RCC 7860 (cell line): ENCODE data around the gene PUM1.

Experiments
- DNase-seq: peaks from one replicate; pipeline ENCODE4 v3.0.0-alpha.2; 2015; ENCODE audit warnings: low spot score
- FAIRE-seq: peaks from 2 replicates; lab custom pipeline; 2012; peaks lifted over from hg19 to GRCh38; lab: Jason Lieb, UNC

The PUM1 gene

DNA sequence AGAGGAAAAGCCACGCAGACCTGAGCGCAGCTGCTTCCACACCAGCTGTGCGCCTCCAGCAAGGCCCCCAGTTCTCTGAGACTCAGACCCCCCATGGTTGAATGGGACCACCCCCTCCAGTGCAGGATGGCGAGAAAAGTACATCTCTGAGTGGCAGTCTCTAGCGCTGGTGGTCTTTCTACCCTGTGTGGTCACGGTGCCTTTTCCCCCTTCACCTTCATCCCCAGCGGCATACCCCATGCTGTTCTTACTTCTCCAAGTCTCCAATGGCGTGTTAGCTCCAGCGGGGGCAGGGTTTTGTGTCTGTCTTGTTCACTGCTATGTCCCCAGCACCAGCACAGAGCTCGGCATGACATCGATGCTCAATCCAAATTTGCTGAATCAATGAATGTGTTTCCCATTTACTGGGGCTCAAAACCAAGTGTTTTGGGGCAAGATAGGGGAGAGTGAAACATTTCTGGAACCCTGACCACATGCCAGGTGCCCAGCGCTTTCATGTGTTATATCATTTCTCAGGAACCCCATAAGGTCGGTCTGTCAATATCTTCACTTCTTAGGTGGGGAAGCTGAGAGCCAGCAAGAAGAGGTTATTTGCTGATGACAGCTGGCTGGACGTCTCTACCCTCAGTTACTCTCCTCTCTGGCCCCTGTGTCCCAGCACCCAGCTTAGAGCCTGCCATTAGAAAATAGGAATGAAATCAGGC lies 156.0 kb downstream of the PUM1 start:
- DNase-seq (no peak), FAIRE-seq (no peak)

DNA sequence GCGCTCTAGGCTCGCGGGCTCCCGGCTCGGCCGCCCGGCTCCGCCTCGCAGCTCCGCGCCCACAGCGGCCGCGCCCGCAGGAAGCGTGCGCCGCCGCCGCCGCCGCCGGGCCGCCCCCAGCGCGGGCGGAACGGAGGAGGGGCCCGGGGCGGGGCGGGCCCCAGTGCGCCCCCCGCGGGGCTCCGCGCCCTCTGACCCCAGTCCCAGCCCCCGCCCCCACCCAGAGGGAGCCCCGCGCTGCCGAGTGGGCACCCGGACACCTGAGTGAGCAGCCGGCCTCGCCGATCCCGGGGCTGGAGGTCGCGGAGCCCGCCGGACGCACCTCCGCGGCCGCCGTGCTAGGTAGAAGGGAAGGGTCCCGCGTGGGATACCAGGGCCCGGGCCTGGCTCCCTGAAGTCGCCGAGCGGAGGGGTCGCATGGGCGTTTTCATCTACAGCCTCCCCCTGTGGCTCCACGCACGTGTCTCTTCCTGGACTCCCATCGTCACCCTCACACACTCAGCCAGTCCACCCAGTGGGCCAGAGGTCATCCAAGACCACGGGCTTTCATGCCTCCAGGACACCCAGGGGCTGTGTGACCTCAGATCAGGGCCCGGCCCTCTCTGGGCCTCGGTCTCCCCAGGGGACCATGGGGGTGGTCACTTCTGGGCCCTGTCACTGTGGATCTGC lies 156.7 kb downstream of the PUM1 start, which contains the start of gene SDC3:
Gene SDC3 (minus strand): TSS at position 63 of the 669 bp plus-strand sequence. CDS start 172 bp downstream, outside the sequence.
- FAIRE-seq, result no peak
- no peak for DNase-seq

DNA sequence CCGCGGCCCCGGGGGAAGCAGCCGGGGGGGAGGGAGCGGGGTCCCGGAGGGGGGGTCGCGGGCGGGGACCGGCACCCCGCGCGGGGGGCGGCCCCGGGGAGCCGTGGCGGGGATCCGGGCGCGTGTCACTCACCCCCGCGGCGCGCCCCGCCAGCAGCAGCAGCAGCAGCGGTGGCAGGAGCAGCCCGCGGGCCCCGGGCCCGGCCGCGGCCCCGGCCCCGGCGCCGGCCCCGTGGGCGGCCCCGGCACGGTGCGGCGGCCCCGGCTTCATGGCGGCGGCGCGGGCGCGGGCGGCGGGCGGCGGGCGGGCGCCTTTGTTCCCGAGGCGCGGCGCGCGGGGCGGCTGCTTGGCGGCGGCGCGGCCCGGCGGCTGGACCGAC lies 157.2 kb downstream of the PUM1 start:
- FAIRE-seq, result no peak
- DNase-seq, result no peak

DNA sequence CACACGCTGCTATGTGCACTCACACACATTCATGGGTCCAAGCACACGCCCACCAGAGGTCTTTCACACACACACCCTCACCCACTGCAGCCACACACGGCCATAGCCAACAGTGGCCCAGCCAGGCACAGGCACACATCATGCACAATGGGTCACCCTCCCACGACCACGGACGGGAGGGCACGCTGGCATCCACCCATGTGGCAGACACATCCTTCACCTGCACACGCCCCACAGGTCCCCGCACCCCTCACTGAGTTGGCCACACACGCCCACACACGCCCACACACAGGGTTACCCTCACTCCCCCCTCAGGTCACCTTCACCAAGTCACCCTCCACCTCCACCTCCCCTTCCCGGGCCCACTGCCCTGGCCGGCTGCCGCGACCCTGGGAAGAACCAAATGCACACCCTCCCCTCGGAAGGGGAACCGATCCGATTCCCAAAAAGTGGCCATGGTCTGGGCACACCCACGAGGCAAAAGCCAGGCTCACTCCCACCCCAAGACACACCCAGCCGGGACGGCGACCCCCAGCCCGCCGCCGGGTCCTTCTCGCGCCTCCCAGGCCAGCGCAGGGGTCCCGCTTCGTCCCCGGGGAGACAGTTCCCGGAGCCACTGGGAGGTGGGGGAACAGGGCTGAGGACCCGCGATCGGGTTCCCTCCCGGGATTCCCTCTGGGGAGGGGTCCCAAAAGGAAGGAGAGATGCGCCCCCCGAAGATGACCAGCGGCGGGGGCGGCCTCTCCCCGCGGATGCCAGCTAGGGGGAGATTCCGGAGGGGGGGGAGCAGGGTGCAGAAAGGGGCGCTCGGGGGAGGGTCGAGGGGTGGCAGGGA lies 157.8 kb downstream of the PUM1 start:
- DNase-seq (no peak), FAIRE-seq (no peak)

DNA sequence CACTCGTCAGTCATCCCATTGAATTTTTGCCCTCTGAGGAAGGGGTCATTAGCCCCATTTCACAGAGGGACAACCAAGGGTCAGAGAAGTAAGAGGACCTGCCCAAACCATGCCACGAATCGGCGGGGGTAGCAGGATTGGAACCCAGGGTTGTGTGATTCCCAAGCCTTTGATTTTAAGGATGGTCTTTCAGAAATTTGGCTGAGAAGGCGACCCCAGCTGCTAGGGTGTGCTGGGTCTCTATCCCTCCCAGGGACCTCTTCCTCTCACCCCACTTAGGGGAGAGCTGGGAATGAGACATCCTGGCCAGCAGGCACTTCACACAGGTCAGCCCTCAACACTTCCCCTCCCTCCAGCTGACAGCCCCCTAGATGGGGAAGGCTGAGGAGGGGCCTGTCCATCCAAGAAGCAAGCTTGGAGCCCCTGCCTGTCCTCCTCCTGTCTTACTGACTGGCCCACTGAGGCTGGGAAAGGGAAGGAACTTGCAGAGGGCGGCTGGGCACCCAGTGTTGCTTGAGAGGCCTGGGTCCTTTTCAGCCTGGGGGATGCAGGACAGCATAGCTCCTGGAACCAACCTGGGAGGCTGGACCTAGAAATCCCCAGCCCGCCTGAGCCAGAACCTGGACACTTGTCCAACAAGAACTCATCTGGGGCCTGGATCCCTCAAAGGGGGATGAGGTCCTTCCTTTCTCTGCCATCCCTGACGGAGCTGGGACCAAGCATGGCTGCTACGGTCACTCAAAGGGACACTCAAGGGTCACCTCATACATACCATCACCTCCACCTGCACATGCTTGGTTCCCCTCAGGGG lies 158.7 kb downstream of the PUM1 start:
- no peak for DNase-seq

DNA sequence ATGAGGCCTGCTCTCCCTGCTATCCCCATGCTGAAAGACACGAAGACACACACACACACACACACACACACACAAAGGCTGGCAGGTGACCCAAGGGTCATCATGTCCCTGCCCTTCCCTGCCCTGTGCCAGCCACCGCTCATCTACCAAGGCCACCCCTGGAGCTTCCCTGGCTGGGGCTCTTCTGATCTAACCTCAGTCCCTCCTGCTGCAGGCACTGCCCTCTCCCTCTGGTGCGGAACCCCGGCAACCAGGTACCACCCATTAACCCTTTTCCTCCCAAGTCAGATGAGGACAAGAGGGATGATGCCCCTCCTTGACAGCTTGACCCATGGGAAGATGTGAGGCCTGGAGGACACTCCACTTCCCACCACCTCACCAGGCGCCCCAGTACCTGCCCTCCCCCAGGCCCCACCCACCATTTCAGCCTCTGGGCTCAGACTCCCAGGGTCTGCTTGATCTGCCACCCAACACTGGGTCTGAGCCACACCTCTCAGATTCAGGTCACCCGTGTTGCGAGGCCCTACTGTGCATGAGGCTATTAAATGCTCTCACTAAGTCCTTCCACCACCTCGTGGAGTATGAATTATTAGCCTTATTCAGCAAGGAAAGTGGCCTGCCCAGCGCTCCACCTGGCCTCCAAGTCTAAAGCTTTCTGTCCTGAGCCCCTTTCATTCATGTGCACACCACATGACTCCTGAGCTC lies 159.4 kb downstream of the PUM1 start:
- FAIRE-seq, result no peak
- DNase-seq, result no peak

More for the DNA sequence above, 158.7 kb downstream of the PUM1 start:
- FAIRE-seq, result no peak

- no peak for FAIRE-seq
- no peak for DNase-seq
Observed at GRCh38 chr1:30905403-30905802, 160.1 kb downstream of the PUM1 start.

DNA sequence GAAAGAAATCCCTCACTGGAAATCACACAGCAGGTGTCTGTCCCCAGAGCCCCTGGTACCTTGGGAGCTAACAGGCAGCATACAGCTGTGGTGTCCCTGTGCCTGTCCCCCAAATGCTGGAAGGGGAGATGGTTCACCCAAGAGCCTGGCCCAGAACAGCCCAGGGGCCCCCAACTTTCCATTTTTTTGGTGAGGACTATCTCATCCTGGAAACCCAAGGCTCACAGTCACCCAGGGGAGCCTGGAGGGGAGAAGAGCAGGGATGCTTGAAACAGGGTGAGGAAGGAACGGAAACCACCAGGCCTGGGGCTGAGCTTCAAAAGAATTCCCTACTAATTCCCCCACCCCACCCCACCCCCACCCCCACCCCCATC lies 160.6 kb downstream of the PUM1 start:
- no peak for FAIRE-seq

DNA sequence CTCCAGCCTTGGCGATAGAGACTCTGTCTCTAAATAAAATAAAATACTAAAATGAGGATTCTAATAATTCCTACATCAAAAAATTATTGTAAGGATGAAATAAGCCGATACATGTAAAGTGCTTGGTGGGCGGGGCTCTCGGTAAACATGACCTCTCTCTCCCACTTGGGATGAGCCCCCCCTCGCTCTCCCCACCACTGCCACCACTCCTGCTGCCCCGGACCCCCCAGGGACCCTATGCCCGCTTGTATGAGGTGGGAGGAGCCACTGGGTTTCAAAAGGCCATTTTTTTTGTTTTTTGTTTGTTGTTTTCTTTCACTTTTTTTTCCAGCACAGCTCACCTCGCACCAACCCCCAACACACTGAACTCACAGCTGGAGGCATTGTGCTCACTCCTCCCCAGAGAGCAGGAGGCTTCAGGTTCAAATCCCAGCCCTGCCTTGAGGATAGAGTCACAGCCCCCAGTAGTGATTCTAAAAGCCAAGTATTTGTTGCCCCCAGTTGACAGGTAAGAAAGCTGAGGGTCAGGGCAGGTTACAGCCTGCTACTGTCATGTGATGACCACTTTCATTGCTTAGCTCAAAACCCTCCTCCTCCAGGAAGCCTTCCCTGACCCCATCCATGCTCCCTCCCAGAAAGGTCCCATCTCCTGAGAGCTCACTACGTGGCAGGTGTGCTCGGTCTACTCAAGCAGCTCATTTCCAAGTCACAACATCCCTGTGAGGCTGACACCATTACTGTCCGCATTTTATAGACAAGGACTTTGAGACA lies 161.1 kb downstream of the PUM1 start:
- DNase-seq (no peak), FAIRE-seq (no peak)

More for the DNA sequence above, 160.6 kb downstream of the PUM1 start:
- no peak for DNase-seq

DNA sequence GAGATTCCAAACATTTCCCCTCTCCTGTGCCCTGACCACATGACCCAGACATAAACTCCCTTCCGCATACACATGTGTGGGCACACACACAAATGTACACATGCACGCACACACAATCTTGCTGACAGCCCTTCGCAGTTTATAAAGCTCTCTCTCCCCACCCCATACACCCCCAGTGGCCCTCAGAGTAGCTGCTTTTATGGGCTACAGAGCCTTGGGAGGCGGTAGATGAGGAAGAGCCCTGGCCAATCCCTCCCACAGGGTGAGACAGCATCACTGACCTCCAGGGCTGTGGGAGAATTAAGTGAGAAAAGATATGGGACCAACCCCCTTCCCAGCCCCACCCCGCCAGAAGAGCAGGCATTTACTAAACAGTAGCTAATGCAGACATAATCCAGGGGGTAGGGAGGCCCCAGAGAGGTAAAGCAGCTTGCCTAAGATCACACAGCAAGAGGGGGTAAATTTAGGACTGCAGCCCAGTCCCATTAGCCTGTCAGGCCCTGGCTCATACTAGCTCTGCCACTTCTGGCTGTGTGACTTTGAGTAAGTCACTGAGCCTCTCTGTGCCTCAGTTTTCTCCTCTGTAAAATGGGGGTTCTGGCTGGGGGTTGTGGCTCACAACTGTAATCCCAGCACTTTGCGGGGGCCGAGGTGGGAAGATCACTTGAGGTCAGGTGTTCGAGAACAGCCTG lies 162.0 kb downstream of the PUM1 start:
- no peak for DNase-seq
- no peak for FAIRE-seq

DNA sequence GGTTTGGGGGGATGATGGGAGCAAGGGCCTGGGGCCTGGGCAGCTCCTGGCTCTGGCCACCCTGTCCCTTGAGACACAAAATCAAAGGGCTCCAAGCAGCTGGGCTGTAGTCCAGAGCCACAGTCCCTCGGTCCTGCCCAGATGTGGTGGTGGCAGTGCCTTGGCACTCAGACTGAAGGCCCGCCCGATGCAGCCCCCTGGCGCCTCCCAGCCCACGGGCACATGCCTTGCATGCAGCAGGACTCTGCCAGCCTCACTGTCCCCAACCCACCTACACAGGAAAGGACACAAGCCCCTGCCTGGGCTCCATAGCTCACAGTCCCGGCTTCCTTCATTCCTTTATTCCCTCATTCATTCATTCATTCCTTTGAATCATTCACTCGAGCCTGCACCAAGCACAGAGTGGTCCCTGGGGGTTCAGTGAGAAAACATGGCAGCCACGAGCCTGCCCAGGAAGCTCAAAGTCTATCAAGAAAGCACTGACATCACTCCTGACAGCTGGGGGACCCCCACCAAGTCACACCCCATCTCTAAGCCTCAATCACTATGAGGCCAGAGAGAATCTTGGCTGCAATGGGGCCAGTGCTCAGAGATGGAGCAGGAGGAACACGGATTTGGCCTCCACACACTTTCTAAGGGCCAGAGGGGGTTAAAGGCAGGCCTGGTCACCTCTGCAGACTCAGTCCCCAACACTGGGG lies 162.8 kb downstream of the PUM1 start:
- DNase-seq (no peak), FAIRE-seq (no peak)

GRCh38 chr1:30901798-30902581 lies 163.5 kb downstream of the PUM1 start:
- no peak for FAIRE-seq

DNA sequence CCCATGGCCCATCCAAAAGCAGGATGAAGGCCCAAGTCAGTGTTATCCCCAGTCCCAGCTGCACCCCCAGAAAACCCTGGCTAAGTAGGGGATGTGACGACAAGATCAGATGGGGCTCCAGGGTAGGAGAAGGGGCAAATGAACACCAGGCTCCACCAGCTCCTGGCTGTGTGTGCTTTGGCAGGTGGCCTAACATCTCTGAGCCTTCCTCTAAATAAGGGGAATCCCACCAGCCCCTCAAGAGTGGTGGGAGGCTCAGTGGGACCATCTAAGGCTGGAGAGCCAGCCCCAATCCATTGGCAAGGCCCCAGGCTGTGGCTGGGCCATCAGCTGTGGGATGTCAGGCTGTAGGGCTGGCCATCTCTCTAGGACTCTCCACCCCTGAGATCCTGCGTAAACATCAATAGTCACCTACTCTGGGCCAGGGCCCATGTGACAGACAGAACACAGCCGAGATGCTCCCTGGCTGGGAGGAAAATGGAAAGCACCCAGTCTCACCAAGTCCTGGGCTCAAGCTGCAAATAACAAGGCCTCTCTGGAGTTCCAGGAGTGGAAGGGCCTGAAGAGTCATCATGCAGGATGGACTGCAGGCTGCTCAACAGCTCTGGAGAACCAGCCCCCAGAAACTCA lies 164.5 kb downstream of the PUM1 start:
- FAIRE-seq (no peak), DNase-seq (no peak)

More at GRCh38 chr1:30901798-30902581, 163.5 kb downstream of the PUM1 start:
- no peak for DNase-seq

DNA sequence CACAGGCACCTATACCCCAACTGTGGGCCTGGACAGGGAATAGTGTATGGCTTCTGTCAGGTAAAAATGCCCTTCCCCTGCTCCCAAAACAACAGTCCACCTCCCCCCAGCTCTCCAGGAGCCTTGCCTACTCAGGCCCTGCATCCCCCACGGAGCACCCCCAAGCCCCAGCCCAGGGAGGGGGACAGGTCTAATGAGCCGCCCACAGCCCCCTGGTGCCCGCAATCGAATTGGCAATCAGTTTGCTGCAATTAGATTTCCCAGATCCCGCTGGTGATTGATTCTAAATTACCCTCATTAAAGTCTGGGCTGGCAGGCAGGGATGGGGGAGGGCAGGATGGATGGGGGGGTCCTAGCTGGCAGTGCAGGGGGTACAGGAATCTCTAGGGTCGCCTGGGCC lies 165.0 kb downstream of the PUM1 start:
- FAIRE-seq, result no peak
- no peak for DNase-seq

GRCh38 chr1:30899577-30900389 lies 165.7 kb downstream of the PUM1 start:
- FAIRE-seq, result no peak
- no peak for DNase-seq
